Adipocyte (in vitro differentiated cells): ENCODE measurements around the gene VMP1.
"Not testable (repeated sequence)": the region's sequence is repeated elsewhere in the genome, so short reads cannot be mapped to it uniquely, and the experiment has no call there.

Experiments used
- DNase-seq: peaks from one replicate; pipeline ENCODE4 v3.0.0-alpha.2; 2015; ENCODE audit warnings: low read depth
- H3K27me3 ChIP-seq: replicated peaks from 2 replicates; pipeline ENCODE4 v1.7.0; 2013; ENCODE audit warnings: mild to moderate bottlenecking, low read length, moderate library complexity; ENCODE audit not compliant: control insufficient read depth, insufficient read depth
- H3K36me3 ChIP-seq: 2 replicates; pipeline ENCODE4 v1.7.0; 2013; ENCODE audit warnings: low read length, mild to moderate bottlenecking, moderate library complexity; ENCODE audit not compliant: control insufficient read depth, insufficient read depth, severe bottlenecking
- H3K4me1 ChIP-seq: 2 replicates; pipeline ENCODE4 v1.7.0; 2013; ENCODE audit warnings: mild to moderate bottlenecking, low read length, moderate library complexity; ENCODE audit not compliant: control insufficient read depth, insufficient read depth
- H3K4me3 ChIP-seq: 2 replicates; pipeline ENCODE4 v1.7.0; 2013; ENCODE audit warnings: mild to moderate bottlenecking, low read length, moderate library complexity
- H3K9ac ChIP-seq: 2 replicates; pipeline ENCODE4 v1.7.0; 2013; ENCODE audit warnings: mild to moderate bottlenecking, low read length, moderate library complexity
- H3K9me3 ChIP-seq: 2 replicates; pipeline ENCODE4 v1.7.0; 2013; ENCODE audit warnings: mild to moderate bottlenecking, low read length, moderate library complexity; ENCODE audit not compliant: control insufficient read depth

The VMP1 gene

GRCh38 chr17:59841882-59842263 lies 134.4 kb downstream of the VMP1 start:
- DNase-seq, H3K27me3 ChIP-seq, H3K9me3 ChIP-seq: not testable (repeated sequence)
- Histone ChIP-seq H3K9ac (peak overlapping the region; percentile 100), H3K36me3 (peaks cover 32% of the 10 kb centered on the region), H3K4me3 (peak overlapping the region; percentile 94), H3K4me1 (peaks cover 32% of the 10 kb centered on the region)

- Histone ChIP-seq H3K36me3 (peaks cover 32% of the 10 kb centered on the region), H3K9ac (peak overlapping the region; percentile 100), H3K27me3 (no peaks in the 10 kb centered on the region), H3K9me3 (no peaks in the 10 kb centered on the region), H3K4me3 (no peak overlapping the region), H3K4me1 (peaks cover 37% of the 10 kb centered on the region)
- DNase-seq = peak; percentile 89
Measured at GRCh38 chr17:59842901-59843652, 135.6 kb downstream of the VMP1 start.

GRCh38 chr17:59844884-59845594 lies 137.6 kb downstream of the VMP1 start:
- Histone ChIP-seq H3K36me3 (peaks cover 24% of the 10 kb centered on the region), H3K4me1 (peaks cover 49% of the 10 kb centered on the region), H3K27me3 (no peaks in the 10 kb centered on the region), H3K4me3 (no peak overlapping the region), H3K9me3 (no peaks in the 10 kb centered on the region), H3K9ac (peak overlapping the region; percentile 79)
- DNase-seq = peak; percentile 47

- Histone ChIP-seq H3K9ac (peak overlapping the region; percentile 79), H3K27me3 (no peaks in the 10 kb centered on the region), H3K36me3 (peaks cover 16% of the 10 kb centered on the region), H3K4me3 (peak overlapping the region; percentile 58), H3K4me1 (peaks cover 49% of the 10 kb centered on the region), H3K9me3 (no peaks in the 10 kb centered on the region)
- DNase-seq = peak; percentile 65
Measured at GRCh38 chr17:59845595-59846393, 138.3 kb downstream of the VMP1 start.

- H3K27me3 ChIP-seq = no peaks in the 10 kb centered on the region
- peak; percentile 66 for DNase-seq
- peak overlapping the region; percentile 79 for H3K9ac ChIP-seq
- H3K4me3 ChIP-seq = peak overlapping the region; percentile 58
- H3K4me1 ChIP-seq = peaks cover 55% of the 10 kb centered on the region
- peaks cover 9% of the 10 kb centered on the region for H3K36me3 ChIP-seq
- no peaks in the 10 kb centered on the region for H3K9me3 ChIP-seq
Measured at GRCh38 chr17:59846394-59847165, 139.1 kb downstream of the VMP1 start.

GRCh38 chr17:59848385-59848668 lies 140.9 kb downstream of the VMP1 start:
- Histone ChIP-seq H3K27me3 (no peaks in the 10 kb centered on the region), H3K9ac (peak overlapping the region; percentile 46), H3K4me1 (peaks cover 67% of the 10 kb centered on the region), H3K4me3 (no peak overlapping the region), H3K36me3 (no peaks in the 10 kb centered on the region), H3K9me3 (no peaks in the 10 kb centered on the region)
- no peak for DNase-seq

GRCh38 chr17:59848778-59849177 lies 141.3 kb downstream of the VMP1 start:
- peak overlapping the region; percentile 46 for H3K9ac ChIP-seq
- peak; percentile 85 for DNase-seq
- peaks cover 72% of the 10 kb centered on the region for H3K4me1 ChIP-seq
- no peaks in the 10 kb centered on the region for H3K27me3 ChIP-seq
- peak overlapping the region; percentile 10 for H3K4me3 ChIP-seq
- H3K36me3 ChIP-seq = no peaks in the 10 kb centered on the region
- no peaks in the 10 kb centered on the region for H3K9me3 ChIP-seq

- peaks cover 66% of the 10 kb centered on the region for H3K4me1 ChIP-seq
- DNase-seq, H3K4me3 ChIP-seq, H3K9ac ChIP-seq, H3K36me3 ChIP-seq, H3K9me3 ChIP-seq, H3K27me3 ChIP-seq: not testable (repeated sequence)
Measured at GRCh38 chr17:59850311-59850710, 142.9 kb downstream of the VMP1 start.

GRCh38 chr17:59851439-59852375 lies 144.3 kb downstream of the VMP1 start:
- no peaks in the 10 kb centered on the region for H3K27me3 ChIP-seq
- peaks cover 55% of the 10 kb centered on the region for H3K4me1 ChIP-seq
- H3K9ac ChIP-seq = peak overlapping the region; percentile 76
- H3K9me3 ChIP-seq = no peaks in the 10 kb centered on the region
- H3K36me3 ChIP-seq = no peaks in the 10 kb centered on the region
- peak; percentile 71 for DNase-seq
- peak overlapping the region; percentile 46 for H3K4me3 ChIP-seq

GRCh38 chr17:59852847-59853167 lies 145.4 kb downstream of the VMP1 start:
- not testable (repeated sequence) for H3K36me3 ChIP-seq, H3K9me3 ChIP-seq, H3K27me3 ChIP-seq, H3K4me3 ChIP-seq, DNase-seq
- Histone ChIP-seq H3K4me1 (peaks cover 47% of the 10 kb centered on the region), H3K9ac (peak overlapping the region; percentile 76)
